GM19099 (cell line): ENCODE measurements around the gene ZFHX3.

Experiments used
- POLR2A ChIP-seq: IDR thresholded peaks from 3 replicates; pipeline ENCODE4 v1.6.1; 2011; ENCODE audit warnings: low read depth; ENCODE audit not compliant: insufficient read length; ENCODE audit errors: extremely low read depth

ZFHX3 gene

GRCh38 chr16:73037845-73038570 lies 9.9 kb downstream of the ZFHX3 start:
- no peak for TF ChIP-seq POLR2A

- no peak for TF ChIP-seq POLR2A
Measured at GRCh38 chr16:73037331-73037745, 10.6 kb downstream of the ZFHX3 start.

- TF ChIP-seq POLR2A = peak; percentile 62
Measured at GRCh38 chr16:73036074-73036826, 11.7 kb downstream of the ZFHX3 start.

GRCh38 chr16:73034374-73034773 lies 13.6 kb downstream of the ZFHX3 start:
- no peak for TF ChIP-seq POLR2A

GRCh38 chr16:73033271-73033998 lies 14.5 kb downstream of the ZFHX3 start:
- no peak for TF ChIP-seq POLR2A

- TF ChIP-seq POLR2A = no peak
Measured at GRCh38 chr16:73032541-73033270, 15.2 kb downstream of the ZFHX3 start.

GRCh38 chr16:73031984-73032383 lies 15.9 kb downstream of the ZFHX3 start:
- no peak for TF ChIP-seq POLR2A

GRCh38 chr16:73031155-73031866 lies 16.6 kb downstream of the ZFHX3 start:
- no peak for TF ChIP-seq POLR2A

GRCh38 chr16:73028721-73029361 lies 19.1 kb downstream of the ZFHX3 start:
- no peak for TF ChIP-seq POLR2A

- no peak for TF ChIP-seq POLR2A
Measured at GRCh38 chr16:73028263-73028662, 19.7 kb downstream of the ZFHX3 start.

- TF ChIP-seq POLR2A = no peak
Measured at GRCh38 chr16:73027685-73028111, 20.2 kb downstream of the ZFHX3 start.

GRCh38 chr16:73026754-73027684 lies 20.9 kb downstream of the ZFHX3 start:
- TF ChIP-seq POLR2A = no peak

- TF ChIP-seq POLR2A = no peak
Measured at GRCh38 chr16:73025856-73026210, 22.1 kb downstream of the ZFHX3 start.
